Spleen (tissue), 7 donors: ENCODE measurements around the gene C1orf159.

ENCODE experiments used
- CTCF ChIP-seq, 11 experiments: fragments of 200-600 bp in 7 of 11; fragments of 450-650 bp in 4 of 11; sonication (generic) in 4 of 11; IDR thresholded peaks in 8 of 11; conservative IDR thresholded peaks in 3 of 11; 1 replicate in 7 of 11; 2 replicates in 4 of 11; pipeline versions ENCODE4 v1.4.0 to v1.8.0; 2016 to 2021; ENCODE audit warnings: antibody characterized with exemption in 11 of 11, inconsistent platforms in 4 of 11, mild to moderate bottlenecking in 1 of 11
- POLR2A ChIP-seq, 3 donors: fragments of 450-650 bp; IDR thresholded peaks; one replicate each; pipeline ENCODE4 v1.5.1; 2017; ENCODE audit warnings: antibody characterized with exemption in 3 of 3, mild to moderate bottlenecking in 1 of 3
- POLR2AphosphoS5 ChIP-seq, 3 donors: sonication (generic); formaldehyde crosslinking; IDR thresholded peaks; one replicate each; pipeline ENCODE4 v1.5.1; 2017; ENCODE audit warnings: antibody characterized with exemption in 3 of 3
- donor health status: DM: no; HTN: no; CAD: no; lungs with moderate emphysema.
- donor health status: DM: no; HTN: no; CAD: no.
- donor health status: DM: no; HTN: no; CAD: no.

- TF ChIP-seq CTCF (IDR thresholded peaks at IDR 0.05 in 8 of 11, conservative IDR thresholded peaks at IDR 0.05 in 3 of 11) (no peak), POLR2A (IDR thresholded peaks at IDR 0.05) (no peak), POLR2AphosphoS5 (IDR thresholded peaks at IDR 0.05) (no peak)
These were observed 25.5 kb upstream of the C1orf159 start for GRCh38 chr1:1141244-1141910.
